HG03571 (cell line): ENCODE data around the gene ZNF521.

ENCODE experiments used
- ATAC-seq: cut with Tn5 transposase; IDR thresholded peaks from one replicate; pipeline ENCODE4 v1.9.1; 2021; ENCODE audit not compliant: unreplicated experiment

The ZNF521 gene

DNA sequence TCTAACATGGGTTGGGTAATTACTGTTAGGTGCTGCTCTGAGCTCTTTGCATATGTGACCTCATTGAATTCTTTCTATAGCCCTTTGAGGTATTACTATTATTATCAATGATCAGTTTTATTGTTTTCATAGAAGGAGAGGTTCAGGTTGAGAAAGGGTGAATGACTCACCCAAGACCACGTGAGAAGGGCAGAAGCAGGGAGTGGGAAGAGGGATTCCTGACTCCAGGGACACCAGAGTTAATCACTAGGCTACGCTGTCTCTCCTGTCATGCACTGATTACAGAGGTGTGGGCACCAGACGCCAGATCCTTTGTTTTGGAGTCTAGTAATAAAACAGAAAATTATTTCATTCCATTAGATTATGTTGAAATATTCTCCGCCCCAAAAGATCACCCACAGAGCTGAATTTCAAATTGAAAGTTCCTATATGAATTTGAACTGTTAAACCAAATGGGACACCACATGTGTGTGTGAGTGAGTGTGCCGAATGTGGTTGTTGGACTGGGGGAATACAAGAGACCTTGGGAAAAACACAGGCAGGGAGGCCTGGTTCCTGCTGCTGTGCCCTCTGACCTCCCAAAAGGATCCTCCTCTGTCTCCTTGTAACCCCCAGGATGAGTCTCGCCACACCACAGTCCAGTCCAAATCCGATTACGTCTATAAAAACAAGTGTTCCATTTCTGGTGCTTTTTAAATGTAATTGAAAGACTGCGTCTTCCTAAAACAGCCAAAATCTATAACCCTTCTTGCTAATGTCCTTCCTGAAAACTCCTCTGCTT is 215.4 kb downstream of the ZNF521 start:
- ATAC-seq: no peak

DNA sequence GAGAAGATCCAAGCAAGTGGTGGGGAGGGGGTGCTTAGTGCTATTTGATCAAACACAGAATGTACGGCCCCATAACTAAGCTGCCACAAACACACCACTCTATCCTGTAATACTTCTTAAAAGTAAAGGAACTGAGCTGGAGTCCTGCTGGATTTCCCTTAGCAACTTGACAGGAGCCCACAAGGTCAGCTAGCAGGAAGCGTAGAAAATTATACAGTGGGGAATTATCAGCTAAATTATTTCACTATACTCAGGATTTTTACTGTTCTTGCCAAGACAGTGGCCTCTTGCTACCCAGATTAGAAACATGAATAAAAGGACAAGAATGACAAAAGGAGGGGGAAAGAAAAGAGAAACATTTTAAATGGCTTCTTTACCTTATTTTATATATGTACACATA is 217.1 kb downstream of the ZNF521 start:
- no peak for ATAC-seq

DNA sequence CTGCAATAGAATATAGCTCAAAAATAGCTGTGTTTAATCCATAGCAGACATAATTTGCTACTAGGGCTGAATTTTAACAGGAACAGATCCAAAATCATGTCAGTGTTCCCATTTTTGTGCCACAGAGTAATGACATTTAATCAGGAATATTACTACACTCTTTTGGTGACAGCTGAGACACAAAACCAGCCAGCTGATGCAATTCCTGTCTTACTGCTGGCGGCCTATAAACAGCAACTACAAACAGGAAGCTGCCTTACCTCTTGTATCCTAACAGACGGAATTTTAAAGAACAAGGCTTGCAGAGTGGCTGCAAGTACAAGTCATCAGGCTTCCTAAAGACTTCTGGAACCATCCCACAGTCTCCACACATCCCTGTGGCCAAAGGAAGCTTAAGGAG is 218.1 kb downstream of the ZNF521 start:
- ATAC-seq: no peak

DNA sequence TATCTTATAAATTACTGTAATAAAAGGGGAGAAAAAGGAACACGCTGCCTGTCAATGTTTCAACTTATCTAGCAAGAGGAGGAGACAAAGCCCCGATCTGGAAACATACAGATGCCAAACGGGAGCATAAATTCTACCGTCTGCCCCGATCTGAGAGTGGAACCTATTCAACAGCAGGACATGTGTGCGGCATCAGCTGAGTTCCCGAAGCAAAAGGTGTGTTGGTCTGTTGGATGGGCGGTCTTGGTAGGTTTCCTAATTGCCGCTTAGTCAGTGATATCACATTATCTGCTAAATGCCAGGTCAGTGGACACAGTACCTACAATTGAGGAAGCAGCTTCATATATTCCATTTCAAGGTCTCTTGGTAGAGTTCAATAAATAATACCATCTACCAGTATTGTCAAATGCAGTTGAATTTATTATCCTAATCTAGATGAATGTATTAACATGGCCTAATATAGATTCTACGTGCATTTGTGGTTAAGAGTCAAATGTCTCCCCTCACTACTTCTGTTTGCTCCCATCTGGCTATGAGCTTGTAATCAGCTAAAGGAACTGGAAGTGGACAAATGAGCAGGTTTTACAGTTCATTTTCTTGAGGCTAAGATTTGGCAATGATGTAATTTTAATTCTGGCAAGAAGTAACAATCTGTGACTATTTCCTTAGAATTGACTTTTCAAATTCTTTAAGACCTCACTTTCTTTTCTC is 219.0 kb downstream of the ZNF521 start:
- ATAC-seq: no peak

DNA sequence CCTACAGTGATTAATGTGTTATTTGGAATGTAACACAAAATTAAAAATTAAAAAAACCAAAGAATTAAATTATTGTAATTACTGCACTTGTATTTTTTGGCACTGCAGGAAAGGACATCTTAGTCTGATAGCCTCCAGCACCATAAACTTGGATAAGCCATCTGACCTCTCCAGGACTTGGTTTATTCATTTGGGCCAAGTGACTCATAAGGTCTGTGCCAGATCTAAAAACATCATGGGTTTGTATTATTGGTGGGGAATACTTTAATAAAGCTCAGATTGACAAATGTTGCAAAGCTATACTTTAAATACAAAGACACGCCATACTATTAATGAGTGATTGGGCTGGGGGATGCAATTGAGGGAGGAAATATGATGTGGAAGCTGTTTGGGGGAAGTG is 225.2 kb downstream of the ZNF521 start:
- ATAC-seq: no peak

DNA sequence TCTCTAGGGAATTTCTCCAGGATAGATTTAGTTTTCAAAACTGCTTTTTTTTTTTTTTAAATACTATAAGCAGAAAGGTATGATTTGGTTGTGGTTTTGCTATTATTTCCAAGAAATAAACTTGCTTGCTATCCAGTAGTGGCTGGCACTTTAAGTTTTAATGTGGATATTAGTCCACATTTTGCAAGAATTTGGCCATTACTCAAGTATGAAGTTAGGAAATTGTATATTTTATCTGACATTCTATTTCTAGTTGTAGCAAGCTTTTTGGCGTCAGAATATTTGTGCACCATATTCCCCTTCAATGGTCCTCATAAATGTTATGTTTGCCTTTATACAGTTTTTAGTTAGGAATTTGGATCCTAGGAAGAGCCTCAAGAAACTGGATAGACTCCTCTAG is 226.3 kb downstream of the ZNF521 start:
- no peak for ATAC-seq

DNA sequence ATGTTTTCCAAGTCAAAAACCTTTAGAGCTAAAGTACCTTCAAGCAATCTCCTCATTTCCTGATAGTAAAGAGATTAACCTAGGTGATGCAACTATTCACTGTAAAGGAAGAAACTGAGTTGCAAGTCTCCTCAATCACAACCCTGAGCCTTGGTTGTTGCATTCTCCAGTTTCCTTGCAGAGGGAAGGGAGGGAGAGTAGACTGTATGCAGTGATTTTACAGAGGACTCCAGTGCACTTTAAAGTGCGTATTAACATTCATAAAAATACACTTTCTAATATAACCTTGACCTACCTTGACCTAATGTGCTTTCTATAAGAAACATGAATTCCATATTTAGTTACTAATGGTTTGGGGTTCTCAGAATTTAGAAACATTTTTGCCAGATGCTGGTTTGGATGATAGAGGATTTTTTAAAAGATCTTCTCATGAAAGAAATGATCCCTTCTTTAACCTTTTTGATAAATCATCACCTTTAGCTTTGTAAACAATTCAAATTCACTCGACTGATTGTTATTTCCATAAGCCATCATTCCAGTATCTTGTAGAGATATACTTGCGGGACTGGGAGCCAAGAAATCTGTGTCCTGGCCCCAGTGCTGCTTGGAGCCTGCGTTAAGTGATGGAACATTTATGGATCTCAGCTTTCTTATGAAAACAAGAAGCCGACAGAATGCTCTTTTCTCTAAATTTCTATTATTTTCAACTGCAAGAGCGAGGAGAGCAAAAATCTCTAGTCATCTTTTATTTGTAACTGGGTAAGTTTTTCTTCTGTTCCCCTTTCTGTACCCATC is 228.3 kb downstream of the ZNF521 start:
- ATAC-seq: no peak

DNA sequence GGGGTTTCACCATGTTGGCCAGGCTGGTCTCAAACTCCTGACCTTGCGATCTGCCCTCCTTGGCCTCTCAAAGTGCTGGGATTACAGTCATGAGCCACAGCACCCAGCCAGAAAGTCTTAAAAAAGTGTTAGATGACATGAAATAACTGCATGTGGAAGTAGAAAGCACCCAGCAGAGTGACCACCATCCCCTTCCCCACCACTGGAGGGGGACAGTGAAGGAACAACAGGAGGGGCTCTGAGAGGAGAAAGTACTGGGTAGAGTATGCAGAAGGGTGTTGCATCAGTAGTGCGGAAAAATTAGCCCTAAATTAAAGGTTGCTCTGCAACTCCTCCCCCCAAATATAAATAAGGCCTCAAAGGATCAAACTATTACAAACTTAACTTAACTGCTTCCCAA is 230.5 kb downstream of the ZNF521 start:
- ATAC-seq: no peak

DNA sequence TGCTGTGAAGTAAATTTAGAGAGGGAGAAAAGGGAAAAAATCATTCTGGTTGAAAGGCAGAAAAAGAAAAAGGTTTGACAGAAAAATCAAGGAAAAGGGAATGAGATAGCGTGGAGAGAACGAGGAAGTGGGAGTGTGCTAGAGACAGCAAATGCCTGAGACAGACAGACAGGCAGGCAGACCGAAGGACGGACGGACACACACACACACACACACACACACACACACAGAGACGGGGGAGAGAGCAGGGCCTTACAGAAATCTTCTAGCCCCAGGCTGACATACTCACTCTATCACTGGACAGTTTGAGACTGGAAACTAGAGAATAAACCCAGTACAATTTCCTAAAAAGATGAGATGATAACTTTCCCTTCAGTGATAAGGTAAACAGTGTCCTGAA is 238.4 kb downstream of the ZNF521 start:
- ATAC-seq: no peak

DNA sequence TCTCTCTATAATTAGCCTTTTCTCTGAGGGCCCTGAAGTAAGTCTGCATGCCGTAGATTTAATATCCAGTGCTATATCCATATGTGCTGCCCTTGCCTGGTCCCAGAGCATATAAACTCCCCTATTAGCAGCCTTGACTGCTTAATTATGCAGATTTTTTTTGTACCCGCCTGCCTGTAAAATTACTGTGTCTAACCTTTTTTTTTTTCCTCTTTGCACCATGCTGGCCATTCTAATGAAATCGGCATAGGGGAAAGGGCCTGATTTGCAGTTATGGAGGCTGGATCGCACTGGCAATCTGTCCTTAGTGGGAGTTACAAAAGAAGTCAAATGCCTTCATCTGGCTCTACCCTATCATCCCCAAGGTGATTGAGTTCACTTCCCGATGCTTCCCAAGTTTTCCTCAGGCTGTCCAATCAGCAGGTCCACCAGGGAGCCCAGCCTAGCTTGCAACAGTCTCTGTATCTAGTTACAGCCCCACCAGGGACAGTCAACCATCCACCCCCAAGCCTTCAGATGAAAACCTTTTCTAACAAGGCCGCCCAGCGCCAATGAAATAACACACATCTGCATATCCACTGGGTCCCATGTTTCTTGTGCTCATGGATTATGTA is 239.0 kb downstream of the ZNF521 start:
- ATAC-seq: no peak

DNA sequence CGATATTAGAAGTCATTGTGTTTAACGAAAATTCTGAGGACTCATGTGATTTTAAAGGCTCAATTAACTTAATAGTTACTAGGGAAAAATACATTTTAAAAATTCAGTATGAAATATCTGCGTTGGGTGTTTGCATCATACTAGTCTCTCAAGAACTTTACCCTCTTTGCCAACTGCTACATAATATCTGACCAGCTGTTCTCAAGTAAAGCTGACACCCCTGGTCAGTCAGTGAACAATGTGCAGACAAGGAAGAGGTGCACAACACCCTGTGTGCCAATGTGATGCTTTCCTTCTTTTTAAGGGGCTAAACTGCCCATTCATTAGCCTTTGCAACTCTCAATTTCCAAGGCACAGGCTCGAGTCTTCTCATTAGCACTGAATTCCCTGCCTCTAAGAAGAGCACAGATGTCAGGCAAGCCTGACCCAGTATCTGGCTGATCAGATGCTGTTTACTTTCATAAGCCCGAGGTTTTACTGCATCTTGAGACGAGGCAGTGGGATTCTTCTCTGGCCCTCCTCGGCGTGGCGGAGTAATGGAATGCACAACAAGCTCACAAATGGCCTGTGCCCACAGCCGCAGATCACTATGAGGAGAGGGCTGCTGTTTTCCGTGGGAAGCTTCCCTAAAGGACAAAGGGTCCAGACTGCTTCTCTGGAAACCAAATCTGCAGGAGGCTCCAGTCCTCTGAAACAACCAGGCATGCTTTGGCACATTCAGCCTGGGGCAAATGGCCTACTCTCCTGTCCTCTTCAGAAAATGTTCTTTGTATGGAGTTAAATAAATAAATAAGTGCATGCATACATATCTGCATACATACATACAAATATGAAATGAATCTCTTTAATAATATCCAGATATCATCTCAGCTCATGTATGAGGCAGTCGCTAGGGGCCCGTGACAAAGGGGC is 240.3 kb downstream of the ZNF521 start:
- no peak for ATAC-seq

DNA sequence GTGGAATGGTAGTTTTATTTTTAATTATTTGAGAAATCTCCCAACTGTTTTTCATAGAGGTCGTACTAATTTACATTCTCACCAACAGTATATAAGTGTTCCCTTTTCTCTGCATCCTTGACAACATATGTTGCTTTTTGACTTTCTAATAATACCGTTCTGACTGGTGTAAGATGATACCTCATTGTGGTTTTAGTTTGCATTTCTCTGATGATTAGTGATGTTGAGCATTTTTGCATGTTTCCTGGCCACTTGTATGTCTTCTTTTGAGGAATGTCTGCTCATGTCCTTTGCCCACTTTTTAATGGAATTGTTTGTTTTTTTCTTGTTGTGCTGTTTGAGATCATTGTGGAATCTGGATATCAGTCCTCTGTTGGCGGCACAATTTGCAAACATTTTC is 242.5 kb downstream of the ZNF521 start:
- no peak for ATAC-seq

DNA sequence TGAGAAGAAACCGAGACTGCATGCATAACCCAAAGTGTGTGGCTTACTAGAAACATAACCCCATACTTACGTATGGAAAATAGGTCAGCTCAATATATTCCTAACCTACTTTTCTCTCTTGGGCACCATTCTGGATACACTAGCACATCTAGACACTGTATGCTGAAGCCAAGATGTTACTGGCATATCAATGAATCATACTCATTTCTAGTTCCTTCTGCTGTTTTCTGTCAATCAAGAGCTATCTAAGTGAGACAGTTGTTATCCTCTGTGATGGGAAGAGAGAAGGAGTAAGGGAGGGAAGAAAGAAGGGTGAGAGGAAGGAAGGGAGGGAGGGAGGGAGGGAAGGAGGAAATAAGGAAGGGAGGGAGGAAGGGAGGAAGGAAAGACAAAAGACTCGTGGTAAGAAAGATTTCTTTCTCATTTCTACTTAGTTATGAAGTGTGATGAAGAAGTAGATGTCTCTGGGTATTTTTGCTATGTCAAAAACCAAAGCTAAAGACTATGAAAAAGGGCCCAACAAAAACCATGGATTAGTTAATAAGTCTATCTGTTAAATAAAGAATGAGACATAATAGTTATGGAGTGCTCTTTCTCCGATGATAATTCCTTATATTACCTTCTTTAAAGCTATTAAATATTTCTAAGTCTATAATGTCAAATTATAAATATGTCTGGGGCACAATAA is 248.4 kb downstream of the ZNF521 start:
- ATAC-seq: no peak

DNA sequence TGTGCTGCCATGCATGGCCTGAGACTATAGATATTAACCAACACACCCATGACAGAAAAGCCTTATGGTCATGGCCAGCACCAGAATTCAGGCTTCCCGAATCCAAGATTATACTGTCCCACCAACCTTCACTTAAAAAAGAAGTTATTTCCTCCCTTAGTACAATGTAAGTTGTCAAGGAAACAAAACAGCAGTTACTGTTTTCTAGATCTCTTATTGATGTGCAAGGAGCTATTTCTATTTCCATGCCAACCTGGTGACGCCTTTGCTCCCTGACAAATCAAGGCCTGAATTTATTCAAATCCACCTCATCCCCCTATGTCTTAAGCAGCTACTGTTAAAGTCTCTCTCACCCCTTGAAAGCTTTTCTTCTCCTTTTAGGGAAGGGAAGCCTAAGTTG is 249.3 kb downstream of the ZNF521 start:
- no peak for ATAC-seq

DNA sequence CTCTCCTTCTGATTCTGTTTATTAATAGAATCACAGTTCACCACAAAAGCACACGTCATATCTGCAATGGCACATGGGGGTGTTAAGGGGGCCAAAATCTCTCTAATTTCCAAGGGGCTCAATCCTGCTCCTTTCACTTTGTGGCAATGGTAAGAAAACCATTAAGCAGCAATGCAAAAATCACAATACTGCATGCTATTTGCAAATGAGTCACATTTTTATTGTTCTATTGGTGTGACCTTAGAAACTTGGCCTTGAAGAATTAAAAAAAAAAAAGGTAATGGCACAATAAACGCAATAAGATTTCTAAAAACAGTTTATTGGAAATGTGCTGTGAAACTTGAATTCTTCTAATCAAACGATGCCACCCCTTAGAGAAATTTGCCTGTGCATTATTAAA is 251.5 kb downstream of the ZNF521 start:
- ATAC-seq: no peak

DNA sequence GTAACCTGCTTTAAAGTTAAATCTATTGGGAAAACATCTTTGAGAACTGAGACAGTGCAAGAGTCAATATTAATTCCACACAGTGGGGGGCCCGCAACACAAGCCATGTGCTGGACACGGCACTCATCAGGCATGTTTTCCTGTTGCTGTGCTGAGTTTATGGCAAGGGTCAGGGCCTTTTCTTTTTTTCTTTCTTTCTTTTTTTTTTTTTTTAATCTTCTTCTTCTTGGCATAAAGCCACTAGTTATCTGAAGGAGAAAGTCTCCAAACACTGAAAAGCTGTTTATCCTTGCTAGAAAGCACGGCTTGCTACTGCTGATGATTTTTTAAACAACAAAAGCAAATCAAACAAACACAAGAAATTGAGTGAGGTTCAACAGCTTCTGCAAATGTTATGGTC is 252.1 kb downstream of the ZNF521 start:
- no peak for ATAC-seq

DNA sequence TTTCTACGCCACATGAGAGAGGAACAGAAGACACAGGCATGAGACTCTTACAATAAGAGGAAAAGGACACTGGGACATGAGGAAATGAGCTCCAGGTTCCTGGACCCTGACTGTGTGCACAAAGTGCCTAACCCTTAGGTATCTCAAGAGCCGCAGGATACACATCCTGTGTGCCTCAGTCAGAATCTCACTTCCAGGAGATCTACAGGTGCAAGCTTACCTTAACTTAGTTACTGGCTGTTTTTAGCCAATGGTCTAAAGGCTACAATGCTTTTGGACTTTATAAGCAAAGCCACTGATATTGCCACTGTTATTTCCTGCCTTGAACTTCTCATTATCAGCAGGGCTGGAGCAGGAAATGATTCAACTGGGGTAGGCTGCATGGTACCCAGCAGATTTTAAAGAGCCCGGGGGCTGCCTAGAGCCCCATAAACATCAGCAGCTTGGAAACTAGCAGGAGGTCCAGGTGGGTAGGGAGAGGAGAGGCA is 254.4 kb downstream of the ZNF521 start:
- ATAC-seq: no peak

DNA sequence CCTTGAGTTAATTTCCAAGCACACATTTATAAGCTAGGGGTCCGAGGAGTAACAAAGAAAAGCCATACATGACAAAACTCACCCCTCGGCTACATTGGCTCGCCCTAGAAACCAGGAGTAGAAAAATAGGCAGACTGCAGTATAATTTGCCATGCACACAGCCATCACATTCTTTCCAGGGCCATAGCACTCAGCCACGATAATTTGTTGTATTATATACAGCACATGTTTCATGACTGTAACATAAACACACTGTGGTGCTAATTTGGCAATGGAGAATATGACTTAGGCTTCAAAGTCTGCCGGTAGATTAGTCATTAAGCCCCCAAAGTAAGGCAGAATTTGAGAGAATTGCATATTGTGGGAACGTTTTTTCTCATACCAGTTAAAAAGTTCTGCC is 254.9 kb downstream of the ZNF521 start:
- no peak for ATAC-seq

DNA sequence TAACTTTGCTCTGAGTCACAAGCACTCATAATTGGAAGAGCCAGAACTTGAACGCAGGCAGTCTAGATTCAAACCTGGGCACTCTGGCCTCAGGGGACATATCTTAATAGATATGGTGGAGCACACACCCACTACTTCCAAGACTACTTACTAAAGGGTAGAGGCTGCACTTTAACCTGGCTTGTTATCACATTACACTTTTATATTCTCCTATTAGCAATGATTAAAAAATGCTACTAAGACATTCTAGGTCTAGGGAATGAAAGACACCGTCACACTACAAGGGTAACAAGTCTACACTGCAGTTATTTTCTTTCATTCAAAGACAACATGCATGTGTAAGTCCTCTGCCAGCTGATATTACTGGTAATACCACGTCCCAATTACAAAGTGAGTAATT is 258.8 kb downstream of the ZNF521 start:
- no peak for ATAC-seq

DNA sequence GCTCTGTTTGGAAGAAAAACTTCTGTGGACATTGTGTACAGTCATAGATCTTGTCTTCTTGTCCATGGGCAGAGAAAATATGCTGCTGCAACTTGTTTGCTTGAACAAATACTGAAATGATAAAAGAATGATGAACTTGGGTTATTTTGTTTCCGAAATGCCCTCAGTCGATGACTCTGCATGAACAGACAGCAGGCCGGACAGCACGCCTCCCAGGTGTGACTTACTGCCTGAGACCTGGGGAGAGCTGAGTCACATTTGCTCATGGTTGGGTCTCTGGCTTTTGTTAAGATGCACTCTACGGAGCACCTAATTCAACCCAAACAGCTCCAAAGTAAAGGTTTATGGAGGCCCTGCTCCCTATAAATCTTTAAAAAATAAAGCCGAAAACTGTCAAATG is 262.5 kb downstream of the ZNF521 start:
- ATAC-seq: no peak
